Measurements from ENCODE around the gene PGM5.
"Not testable (repeated sequence)": the region's sequence is repeated elsewhere in the genome, so short reads cannot be mapped to it uniquely, and the experiment has no call there.

The PGM5 gene

GRCh38 chr9:68356380-68357118 lies at the start of gene PGM5:
PGM5 (plus strand) TSS chr9:68356611; CDS start chr9:68357128, 517 bp downstream.
- DNase-seq, result not testable (repeated sequence)

- not testable (repeated sequence) for DNase-seq
These were observed 49.3 kb upstream of the PGM5 start for GRCh38 chr9:68307127-68307526.

GRCh38 chr9:68307654-68308053 lies 48.8 kb upstream of the PGM5 start:
- not testable (repeated sequence) for DNase-seq

GRCh38 chr9:68311208-68311607 lies 45.2 kb upstream of the PGM5 start:
- not testable (repeated sequence) for DNase-seq

GRCh38 chr9:68318209-68318608 lies 38.2 kb upstream of the PGM5 start:
- not testable (repeated sequence) for DNase-seq

GRCh38 chr9:68323749-68324148 lies 32.7 kb upstream of the PGM5 start:
- DNase-seq, result not testable (repeated sequence)

- not testable (repeated sequence) for DNase-seq
These were observed 31.9 kb upstream of the PGM5 start for GRCh38 chr9:68324518-68324917.

- DNase-seq, result not testable (repeated sequence)
These were observed 27.3 kb upstream of the PGM5 start for GRCh38 chr9:68329106-68329505.

- DNase-seq, result not testable (repeated sequence)
These were observed 25.8 kb upstream of the PGM5 start for GRCh38 chr9:68330531-68331173.

GRCh38 chr9:68332122-68332521 lies 24.3 kb upstream of the PGM5 start:
- not testable (repeated sequence) for DNase-seq

- not testable (repeated sequence) for DNase-seq
These were observed 20.5 kb upstream of the PGM5 start for GRCh38 chr9:68335935-68336334.

GRCh38 chr9:68336639-68337339 lies 19.6 kb upstream of the PGM5 start:
- not testable (repeated sequence) for DNase-seq

- not testable (repeated sequence) for DNase-seq
These were observed 18.4 kb upstream of the PGM5 start for GRCh38 chr9:68338000-68338399.

GRCh38 chr9:68342265-68343025 lies 14.0 kb upstream of the PGM5 start:
- not testable (repeated sequence) for DNase-seq

GRCh38 chr9:68343242-68343641 lies 13.2 kb upstream of the PGM5 start:
- DNase-seq, result not testable (repeated sequence)

- DNase-seq, result not testable (repeated sequence)
These were observed 12.4 kb upstream of the PGM5 start for GRCh38 chr9:68343992-68344391.

GRCh38 chr9:68351689-68352088 lies 4.7 kb upstream of the PGM5 start:
- DNase-seq, result not testable (repeated sequence)

- DNase-seq, result not testable (repeated sequence)
These were observed 425 bp upstream of the PGM5 start for GRCh38 chr9:68355993-68356379.

- not testable (repeated sequence) for DNase-seq
These were observed 806 bp downstream of the PGM5 start for GRCh38 chr9:68357119-68357714.

- peak; percentile 4 for DNase-seq
These were observed 10.6 kb downstream of the PGM5 start for GRCh38 chr9:68366933-68367547.

- not testable (repeated sequence) for DNase-seq
These were observed 19.4 kb downstream of the PGM5 start for GRCh38 chr9:68375789-68376188.

- not testable (repeated sequence) for DNase-seq
These were observed 21.3 kb downstream of the PGM5 start for GRCh38 chr9:68377723-68378122.
